H54 (cell line): ENCODE results near the gene AFP.
"Not testable (repeated sequence)": the region's sequence is repeated elsewhere in the genome, so short reads cannot be mapped to it uniquely, and the experiment has no call there.

Source experiments
- DNase-seq: peaks from one replicate; pipeline ENCODE4 v3.0.0; 2011; ENCODE audit warnings: low spot score, mixed read lengths; ENCODE audit not compliant: insufficient read length
- FAIRE-seq: peaks from 3 replicates; lab custom pipeline; 2011; peaks lifted over from hg19 to GRCh38; lab: Jason Lieb, UNC
- POLR2A ChIP-seq: IDR thresholded peaks from 2 replicates; pipeline ENCODE4 v1.6.1; 2011; ENCODE audit warnings: low read depth, mild to moderate bottlenecking, low read length

AFP gene

GRCh38 chr4:73435984-73436383 is at the start of gene AFP:
AFP (plus strand) TSS chr4:73436221; CDS start chr4:73436263, 42 bp downstream.
- DNase-seq (no peak), FAIRE-seq (no peak)
- TF ChIP-seq POLR2A: no peak

GRCh38 chr4:73387552-73387951 is 48.5 kb upstream of the AFP start:
- no peak for FAIRE-seq
- DNase-seq: no peak

GRCh38 chr4:73388887-73389286 is 47.1 kb upstream of the AFP start:
- no peak for FAIRE-seq
- TF ChIP-seq POLR2A: no peak
- DNase-seq: no peak

More at GRCh38 chr4:73387552-73387951, 48.5 kb upstream of the AFP start:
- no peak for TF ChIP-seq POLR2A

- FAIRE-seq, DNase-seq: not testable (repeated sequence)
These were observed 46.4 kb upstream of the AFP start for GRCh38 chr4:73389663-73390062.

- TF ChIP-seq POLR2A: no peak
- FAIRE-seq: no peak
These were observed 44.2 kb upstream of the AFP start for GRCh38 chr4:73391774-73392173.

GRCh38 chr4:73392936-73393335 is 43.1 kb upstream of the AFP start:
- no peak for DNase-seq
- no peak for FAIRE-seq
- TF ChIP-seq POLR2A: no peak

More at GRCh38 chr4:73391774-73392173, 44.2 kb upstream of the AFP start:
- no peak for DNase-seq

- TF ChIP-seq POLR2A: no peak
- DNase-seq (no peak), FAIRE-seq (no peak)
These were observed 39.7 kb upstream of the AFP start for GRCh38 chr4:73396304-73396703.

GRCh38 chr4:73396993-73397972 is 38.7 kb upstream of the AFP start:
- no peak for DNase-seq
- no peak for FAIRE-seq
- no peak for TF ChIP-seq POLR2A

GRCh38 chr4:73401412-73401811 is 34.6 kb upstream of the AFP start:
- FAIRE-seq (no peak), DNase-seq (no peak)
- no peak for TF ChIP-seq POLR2A

GRCh38 chr4:73404042-73404441 is 32.0 kb upstream of the AFP start, which contains the start of gene ALB:
ALB (plus strand) TSS chr4:73404287; CDS start chr4:73404328, 41 bp downstream.
- DNase-seq: no peak
- no peak for FAIRE-seq
- TF ChIP-seq POLR2A: no peak

GRCh38 chr4:73404457-73404856 is 31.6 kb upstream of the AFP start:
- no peak for DNase-seq
- no peak for FAIRE-seq
- no peak for TF ChIP-seq POLR2A

- TF ChIP-seq POLR2A: no peak
- DNase-seq: no peak
- FAIRE-seq: no peak
These were observed 30.9 kb upstream of the AFP start for GRCh38 chr4:73405138-73405537.

- TF ChIP-seq POLR2A: no peak
- no peak for DNase-seq
- FAIRE-seq: no peak
These were observed 29.5 kb upstream of the AFP start for GRCh38 chr4:73406548-73406875.

- no peak for TF ChIP-seq POLR2A
- FAIRE-seq (no peak), DNase-seq (no peak)
These were observed 28.8 kb upstream of the AFP start for GRCh38 chr4:73407227-73407673.
